CD4-positive, alpha-beta T cell treated with Interleukin-6 at 100 ng/mL for 8 hours (primary cell): ENCODE results near the gene DROSHA.
"Not testable (repeated sequence)": the region's sequence is repeated elsewhere in the genome, so short reads cannot be mapped to it uniquely, and the experiment has no call there.

Experiments used
- DNase-seq: peaks from one replicate; pipeline ENCODE4 v3.0.0-alpha.2; 2020; ENCODE audit warnings: mixed read lengths, low spot score

DROSHA gene

DNA sequence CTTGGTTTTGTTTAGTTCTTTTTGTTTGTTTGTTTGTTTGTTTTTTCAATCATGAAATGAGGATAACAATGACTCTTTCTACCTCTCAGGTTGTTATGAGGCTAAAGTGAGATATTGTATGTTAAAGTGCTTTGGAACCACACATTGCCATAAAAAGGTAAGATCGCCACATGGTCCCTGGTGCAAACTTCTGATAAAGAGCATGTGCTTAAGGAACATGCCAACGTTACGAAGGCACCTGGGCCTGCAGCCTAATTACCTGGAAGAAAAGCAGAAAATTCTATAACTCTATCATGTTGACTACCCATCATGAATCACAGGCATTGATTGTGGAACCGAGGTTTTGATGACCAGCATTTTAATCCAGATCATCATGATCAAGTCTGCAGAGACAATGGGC, 151.8 kb downstream of the DROSHA start:
- DNase-seq, result no peak

DNA sequence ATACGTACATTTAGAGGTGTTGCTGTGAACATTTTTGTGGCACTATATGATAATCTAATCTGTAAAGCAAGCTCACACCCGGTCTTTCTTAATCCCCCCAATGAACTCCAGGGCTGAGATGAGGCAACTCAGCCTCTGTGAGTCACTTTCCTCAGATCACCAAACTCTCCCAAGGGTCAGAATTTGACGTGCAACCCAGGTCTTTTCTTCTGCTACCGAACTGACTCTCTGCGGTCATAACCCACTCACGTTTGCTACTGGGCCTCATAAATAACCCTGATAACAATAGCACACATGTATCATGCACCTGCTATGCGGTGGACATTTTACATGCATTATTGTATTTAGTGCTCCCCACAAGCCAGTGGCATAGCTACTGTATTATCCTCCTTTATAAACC, 153.1 kb downstream of the DROSHA start:
- no peak for DNase-seq

DNA sequence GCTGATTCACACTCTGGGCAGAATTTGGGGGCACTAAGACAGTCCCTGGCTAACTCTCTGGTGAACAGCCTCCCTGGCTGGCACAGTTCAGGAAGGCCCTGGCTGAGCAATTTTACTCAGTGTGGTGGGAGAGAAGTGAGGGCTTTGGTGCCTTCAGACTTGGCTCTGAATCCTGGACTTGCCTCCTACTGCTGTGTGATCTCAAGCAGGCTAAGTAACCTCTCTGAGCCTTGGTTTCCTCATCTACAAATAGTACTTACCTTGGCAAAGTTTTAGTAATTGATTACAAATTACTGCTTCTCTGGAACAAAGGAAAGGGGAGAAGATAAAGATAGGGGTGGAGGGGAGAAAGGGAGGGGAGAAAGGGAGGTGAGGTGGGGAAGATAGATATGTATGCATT, 153.8 kb downstream of the DROSHA start:
- no peak for DNase-seq

DNA sequence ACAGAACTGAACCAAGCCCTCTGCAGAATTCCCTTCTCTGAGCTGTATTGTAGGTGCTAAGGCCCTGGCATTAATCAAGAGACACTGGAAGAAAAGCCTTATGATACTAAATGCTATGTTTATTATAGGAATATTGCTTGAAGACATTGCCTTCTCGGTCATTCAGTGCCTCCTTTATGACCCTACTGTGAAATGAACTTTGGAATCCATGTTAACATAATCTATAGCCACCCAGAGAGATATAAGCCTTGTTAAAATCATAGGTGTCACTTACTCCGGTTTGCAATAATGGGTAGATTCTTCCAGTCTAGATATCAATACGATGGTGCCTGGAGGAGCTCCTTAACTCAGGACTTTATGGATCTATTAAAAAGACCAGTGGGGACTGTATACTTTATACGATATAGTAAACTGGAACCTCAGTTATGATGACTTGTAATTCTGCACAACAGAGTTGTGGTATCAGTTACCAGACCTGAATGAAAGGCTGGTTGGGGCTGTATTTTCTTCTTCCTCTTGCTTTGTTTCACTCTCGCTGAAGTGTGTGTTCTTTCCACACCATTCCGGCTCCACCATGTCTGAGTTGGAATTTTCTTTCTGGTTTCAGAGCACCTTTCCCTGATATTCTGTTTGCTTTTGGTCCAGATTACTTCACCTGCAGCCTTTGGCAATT, 154.5 kb downstream of the DROSHA start:
- DNase-seq, result no peak

DNA sequence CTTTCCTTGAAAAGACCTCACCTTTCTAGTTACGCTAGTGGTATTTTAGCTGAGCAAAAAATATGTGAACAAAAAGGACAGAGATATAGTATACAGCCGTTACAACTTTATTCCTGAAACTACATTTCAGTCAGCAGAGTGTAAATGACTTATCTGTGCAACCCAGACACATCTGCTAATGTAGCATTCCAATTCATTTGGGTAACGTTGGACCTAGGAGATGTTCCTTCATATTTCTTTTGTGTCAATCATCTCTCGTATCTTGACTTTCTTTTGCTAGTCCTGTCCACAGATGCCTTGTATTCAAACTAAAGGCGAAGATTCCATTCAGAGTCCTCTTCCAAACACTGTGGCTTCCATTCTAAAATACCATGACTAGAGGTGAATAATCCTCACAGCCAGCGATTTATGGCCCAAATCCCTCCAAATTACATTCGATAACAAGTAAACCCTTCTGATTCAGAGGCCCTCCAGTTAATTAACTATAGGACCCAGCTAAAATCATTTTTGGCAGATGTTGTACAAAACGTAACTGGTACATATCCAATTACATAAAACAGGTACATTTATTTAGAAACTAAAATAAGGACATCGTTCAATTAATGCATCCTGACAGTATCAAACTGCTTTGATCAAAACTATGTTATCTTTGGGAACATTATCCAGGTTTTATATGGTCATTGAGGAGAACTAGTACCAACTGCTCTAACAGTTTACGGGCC, 155.7 kb downstream of the DROSHA start:
- DNase-seq, result no peak

DNA sequence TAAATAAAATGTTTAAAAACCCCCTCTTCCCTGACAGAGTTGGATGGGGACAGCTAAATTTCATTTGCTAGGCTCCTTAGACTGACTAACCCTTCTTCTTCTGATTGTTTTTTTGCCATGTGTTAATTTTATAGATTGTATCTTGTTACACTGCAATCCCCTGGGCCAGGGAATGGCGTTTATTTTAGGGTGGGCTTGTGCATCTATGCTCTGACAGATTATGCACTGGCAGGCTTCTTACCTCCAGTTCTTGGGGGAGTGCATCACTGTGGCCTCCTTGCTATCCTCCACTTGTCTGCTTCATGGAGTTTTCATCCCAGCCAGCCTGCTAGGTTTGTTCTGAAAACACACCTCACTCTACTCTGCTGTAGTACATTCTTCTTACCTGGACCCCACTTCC, 159.8 kb downstream of the DROSHA start:
- DNase-seq, result no peak

DNA sequence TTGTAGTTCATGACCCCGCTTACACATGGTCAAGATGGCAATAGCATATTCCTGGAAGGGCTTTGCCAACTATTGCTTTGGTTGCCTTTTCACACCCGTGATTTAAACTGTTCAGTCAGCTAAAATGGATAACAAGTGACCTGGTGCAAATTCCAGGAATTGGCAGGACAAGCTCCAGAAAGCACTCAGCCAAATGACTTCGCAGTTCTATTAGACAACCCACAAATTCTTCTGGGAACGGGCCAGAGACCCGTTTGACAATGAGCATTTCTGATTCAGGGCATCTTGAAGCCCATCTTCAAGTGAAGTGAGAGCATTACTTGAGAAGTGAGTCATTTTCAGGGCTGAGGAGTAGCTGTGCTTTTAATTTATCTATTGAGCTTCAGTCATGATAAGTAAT, 165.0 kb downstream of the DROSHA start:
- no peak for DNase-seq

DNA sequence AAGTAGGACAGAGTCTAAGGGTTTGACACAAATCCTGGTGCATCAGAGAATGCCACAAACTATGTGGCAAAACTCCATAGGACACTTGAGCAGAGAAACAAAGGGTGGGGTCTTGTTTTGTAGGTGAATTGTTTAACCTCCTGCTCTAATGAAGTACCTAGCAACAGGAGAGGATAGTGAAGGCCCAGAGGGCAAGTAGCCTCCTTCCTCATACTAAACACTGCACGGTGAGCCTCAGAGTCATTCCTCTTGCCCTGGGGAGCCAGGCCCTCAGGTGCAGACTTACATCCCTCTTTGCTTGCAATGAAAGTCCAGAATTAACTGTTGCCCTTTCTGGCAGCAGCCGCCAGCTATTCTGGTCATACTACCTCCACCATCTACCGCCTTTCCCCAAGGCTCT, 166.1 kb downstream of the DROSHA start:
- no peak for DNase-seq

DNA sequence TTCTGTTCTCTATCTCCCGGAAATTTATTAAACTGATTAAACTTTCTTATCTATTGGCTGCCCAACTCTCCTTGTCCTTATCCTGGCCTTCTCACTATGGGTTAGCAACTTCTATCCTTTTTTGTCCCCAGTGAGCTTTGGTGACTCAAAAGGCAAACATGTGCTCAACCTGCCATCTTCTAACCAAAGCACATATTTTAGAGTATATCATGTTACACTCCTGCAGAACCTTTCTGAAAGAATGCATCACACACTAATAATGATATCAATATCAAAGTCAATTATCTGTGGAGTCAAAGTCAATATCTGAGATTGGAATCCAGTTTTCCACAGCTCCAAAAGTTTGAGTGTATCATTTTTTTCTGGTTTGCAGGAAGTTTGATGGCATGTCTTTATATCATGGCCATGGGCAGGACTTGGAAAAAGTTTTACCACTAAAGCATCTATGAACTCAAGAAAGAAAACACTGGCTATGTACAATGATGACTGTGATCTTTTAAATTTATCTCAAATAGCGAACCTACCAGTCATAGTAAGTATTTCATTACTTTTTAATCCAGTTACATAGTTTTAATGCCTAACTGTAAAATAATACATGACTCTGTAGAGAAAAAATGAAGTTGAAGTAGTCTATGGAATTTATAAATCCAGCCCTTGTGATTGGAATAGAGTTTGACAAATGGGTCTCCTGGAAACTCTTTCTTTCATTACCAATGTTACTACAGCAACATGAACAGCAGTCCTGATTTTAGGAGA, 166.8 kb downstream of the DROSHA start:
- no peak for DNase-seq

DNA sequence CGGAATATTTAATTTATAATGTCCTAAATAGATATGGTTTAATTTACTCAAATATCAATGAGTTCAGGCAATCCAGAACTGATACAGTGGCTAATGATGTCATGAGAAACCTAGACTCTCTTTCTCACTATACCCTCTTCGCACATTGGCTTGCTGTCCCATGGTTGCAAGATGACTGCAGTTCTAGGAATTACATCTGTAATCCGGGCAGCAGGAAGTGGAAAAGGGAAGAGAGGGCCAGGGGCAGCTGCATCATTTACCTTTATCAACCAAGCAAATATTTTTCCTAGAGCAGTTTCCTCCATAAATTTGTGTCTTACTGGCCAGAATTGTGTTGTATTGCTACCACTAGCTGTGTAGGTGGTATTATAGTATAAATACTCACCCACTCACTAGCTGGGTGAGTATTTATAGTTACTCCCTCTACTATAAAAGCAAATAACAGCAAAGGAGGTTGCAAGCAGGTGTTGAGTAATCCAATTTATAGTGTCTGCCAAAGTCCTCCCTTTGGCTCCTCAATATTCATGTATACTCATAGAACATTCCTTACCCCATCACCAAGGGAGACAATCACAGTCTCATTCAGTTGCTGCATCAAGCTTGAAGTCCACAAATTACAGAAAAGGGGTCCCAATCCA, 168.8 kb downstream of the DROSHA start:
- no peak for DNase-seq

DNA sequence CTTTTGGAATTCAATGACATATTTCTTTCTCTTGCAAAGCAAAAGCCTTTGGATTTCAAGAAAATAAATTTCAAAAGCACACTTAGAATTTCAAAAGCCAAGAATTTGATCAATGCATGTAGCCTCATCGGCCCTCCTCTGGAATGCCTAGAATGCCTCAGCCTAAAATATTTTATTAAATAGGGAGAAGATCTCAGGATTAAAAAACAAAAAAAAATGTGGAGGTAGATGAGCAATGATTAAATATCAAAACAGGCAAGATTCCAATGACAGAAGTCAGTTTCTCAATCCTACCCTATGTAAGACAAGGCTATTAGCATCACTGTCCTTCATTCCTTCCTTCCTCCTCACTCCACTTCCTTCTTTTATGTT, 169.4 kb downstream of the DROSHA start:
- no peak for DNase-seq

DNA sequence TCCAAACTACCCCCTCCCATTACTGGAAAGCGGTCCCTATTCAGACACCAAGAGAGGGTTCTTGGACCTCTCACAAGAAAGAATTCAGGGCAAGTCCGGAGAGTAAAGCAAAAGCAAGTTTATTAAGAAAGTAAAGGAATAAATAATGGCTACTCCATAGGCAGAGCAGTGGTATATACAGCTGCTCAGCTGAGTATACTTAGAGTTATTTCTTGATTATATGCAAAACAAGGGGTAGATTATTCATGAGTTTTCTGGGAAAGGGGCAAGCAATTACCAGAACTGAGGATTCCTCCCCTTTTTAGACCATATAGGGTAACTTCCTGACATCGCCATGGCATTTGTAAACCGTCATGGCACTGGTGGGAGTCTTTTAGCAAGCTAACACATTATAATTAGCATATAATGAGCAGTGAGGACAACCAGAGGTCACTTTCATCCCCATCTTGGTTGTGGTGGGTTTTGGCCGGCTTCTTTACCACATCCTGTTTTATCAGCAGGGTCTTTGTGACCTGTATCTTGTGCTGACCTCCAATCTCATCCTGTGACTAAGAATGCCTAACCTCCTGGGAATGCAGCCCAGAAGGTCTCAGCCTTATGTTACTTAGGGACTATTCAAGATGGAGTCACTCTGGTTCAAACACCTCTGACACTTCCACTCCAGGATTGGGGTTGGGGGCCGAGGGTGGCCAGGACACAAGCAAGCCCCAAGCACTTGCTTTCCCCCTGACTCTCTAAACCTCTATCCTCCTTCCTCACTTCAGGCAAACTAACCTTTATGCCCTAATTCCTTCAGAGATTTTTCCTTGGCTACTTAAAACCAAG, 170.0 kb downstream of the DROSHA start:
- DNase-seq, result not testable (repeated sequence)

DNA sequence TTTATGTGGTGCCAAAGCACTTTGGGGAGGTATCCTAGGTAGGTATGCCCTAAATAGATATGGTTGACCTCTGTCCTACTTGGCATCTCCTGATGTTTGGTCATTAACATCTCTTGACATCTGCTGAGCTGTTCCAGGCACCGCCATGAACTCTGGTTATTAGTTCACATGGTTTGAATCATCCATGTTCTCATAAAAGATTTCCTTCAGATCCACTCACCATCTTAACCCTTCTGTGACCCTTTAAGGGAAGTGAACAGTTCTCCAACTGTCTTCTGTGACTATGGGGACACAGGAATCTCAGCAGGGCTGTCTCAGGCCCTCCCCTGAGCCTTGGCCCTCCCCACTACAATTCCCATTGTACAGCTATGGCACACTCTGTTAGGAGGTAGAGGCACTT, 170.7 kb downstream of the DROSHA start:
- DNase-seq, result no peak

DNA sequence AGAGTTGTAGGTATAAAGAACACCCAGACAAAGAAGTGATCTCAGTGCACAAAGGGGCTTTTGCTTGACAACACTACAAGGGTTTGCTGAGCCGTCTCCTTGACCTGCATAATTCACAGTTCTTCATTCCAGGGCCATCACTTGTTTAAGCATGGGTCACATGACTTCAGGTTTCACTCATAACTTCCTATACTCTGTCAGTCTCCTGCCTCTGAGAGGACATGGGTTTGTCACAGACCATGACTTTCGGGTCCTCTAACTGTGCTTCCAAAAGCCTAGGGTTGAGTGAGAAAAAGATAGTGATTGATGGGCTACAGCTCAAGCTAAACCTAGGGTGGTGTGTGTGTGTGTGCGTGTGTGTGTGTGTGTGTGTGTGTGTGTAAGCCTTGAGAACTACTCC, 172.1 kb downstream of the DROSHA start:
- DNase-seq, result no peak

DNA sequence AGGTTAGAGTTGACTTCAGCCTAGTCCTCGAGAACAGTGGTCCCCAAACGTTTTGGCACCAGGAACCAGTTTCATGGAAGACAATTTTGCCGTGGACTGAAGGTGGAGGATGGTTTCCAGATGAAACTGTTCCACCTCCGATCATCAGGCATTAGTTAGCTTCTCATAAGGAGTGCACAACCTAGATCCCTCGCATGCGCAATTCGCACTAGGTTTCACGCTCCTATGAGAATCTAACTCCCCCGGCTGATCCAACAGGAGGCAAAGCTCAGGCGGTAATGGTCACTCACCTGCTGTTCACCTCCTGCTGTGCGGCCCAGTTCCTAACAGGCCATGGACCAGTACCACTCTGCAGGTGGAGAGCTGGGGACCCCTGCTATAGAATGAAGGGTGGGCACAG, 174.9 kb downstream of the DROSHA start:
- no peak for DNase-seq

DNA sequence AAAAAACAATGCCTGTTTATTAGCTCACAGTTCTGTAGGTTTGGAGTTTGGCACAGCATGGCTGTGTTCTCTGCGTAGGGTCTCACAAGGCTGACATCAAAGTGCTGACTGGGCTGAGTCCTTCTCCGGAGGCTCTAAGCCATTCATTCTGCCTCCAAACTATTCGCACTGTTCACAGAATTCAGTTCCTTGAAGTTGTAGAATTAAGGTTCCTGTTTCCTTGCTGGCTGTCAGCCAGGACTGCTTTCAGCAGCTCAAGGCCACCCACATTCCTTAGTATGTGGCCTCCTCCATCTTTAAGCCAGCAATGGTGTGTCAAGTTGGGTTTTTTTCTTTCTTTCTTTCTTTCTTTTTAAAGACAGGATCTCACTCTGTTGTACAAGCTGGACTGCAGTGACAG, 176.6 kb downstream of the DROSHA start:
- no peak for DNase-seq
